H9 (cell line): ENCODE results near the gene ARFGEF2. TPM values are rescaled to one million over a fixed set of nuclear protein-coding genes. Genes with fewer than 3 reads are reported as not detected.

ENCODE experiments used
- DNase-seq: peaks from one replicate; pipeline ENCODE4 v3.0.0-alpha.2; 2017
- H2AFZ ChIP-seq: one replicate; pipeline ENCODE4 v1.6.1; 2013; ENCODE audit warnings: mild to moderate bottlenecking, low read length, control low read depth, moderate library complexity
- H2AK5ac ChIP-seq: 2 replicates; pipeline ENCODE4 v1.6.1; 2013; ENCODE audit warnings: low read length, control low read depth, mixed read lengths; ENCODE audit not compliant: insufficient read length
- H2BK120ac ChIP-seq: one replicate; pipeline ENCODE4 v1.6.1; 2013; ENCODE audit warnings: low read depth, mild to moderate bottlenecking, low read length, control low read depth, inconsistent platforms; ENCODE audit not compliant: poor library complexity, severe bottlenecking
- H2BK12ac ChIP-seq: 2 replicates; pipeline ENCODE4 v1.6.1; 2013; ENCODE audit warnings: low read length, control low read depth, mixed read lengths, low read depth; ENCODE audit not compliant: insufficient read length
- H2BK15ac ChIP-seq: 2 replicates; pipeline ENCODE4 v1.6.1; 2013; ENCODE audit warnings: low read depth, low read length, control low read depth
- H2BK20ac ChIP-seq: one replicate; pipeline ENCODE4 v1.6.1; 2013; ENCODE audit warnings: low read depth, mild to moderate bottlenecking, low read length, control low read depth, inconsistent platforms; ENCODE audit not compliant: poor library complexity, severe bottlenecking
- H2BK5ac ChIP-seq: 2 replicates; pipeline ENCODE4 v1.6.1; 2013; ENCODE audit warnings: low read length, control low read depth, mixed read lengths; ENCODE audit not compliant: insufficient read length
- H3K14ac ChIP-seq: 2 replicates; pipeline ENCODE4 v1.6.1; 2013; ENCODE audit warnings: low read length, control low read depth; ENCODE audit not compliant: insufficient read depth
- H3K18ac ChIP-seq: 2 replicates; pipeline ENCODE4 v1.6.1; 2013; ENCODE audit warnings: low read depth, mild to moderate bottlenecking, mixed read lengths, low read length, control low read depth; ENCODE audit not compliant: insufficient read length
- H3K23ac ChIP-seq: 2 replicates; pipeline ENCODE4 v1.6.1; 2013; ENCODE audit warnings: low read length, control low read depth, mixed read lengths, low read depth; ENCODE audit not compliant: insufficient read length
- H3K23me2 ChIP-seq: 2 replicates; pipeline ENCODE4 v1.6.1; 2013; ENCODE audit warnings: low read depth, mild to moderate bottlenecking, mixed read lengths, low read length, control low read depth; ENCODE audit not compliant: insufficient read length, poor library complexity, severe bottlenecking
- H3K27ac ChIP-seq: 2 replicates; pipeline ENCODE4 v1.5.1; 2013; ENCODE audit warnings: low read length, control low read depth, mixed read lengths, low read depth; ENCODE audit not compliant: insufficient read length
- H3K27me3 ChIP-seq: 2 replicates; pipeline ENCODE4 v1.6.1; 2013; ENCODE audit warnings: low read length, control low read depth, inconsistent platforms; ENCODE audit not compliant: insufficient read depth
- H3K4ac ChIP-seq: 2 replicates; pipeline ENCODE4 v1.6.1; 2013; ENCODE audit warnings: low read depth, mild to moderate bottlenecking, control low read depth, inconsistent platforms, low read length, moderate library complexity
- H3K4me1 ChIP-seq: 2 replicates; pipeline ENCODE4 v1.6.1; 2013; ENCODE audit warnings: low read length, control low read depth, inconsistent platforms; ENCODE audit not compliant: insufficient read depth
- H3K4me2 ChIP-seq: 2 replicates; pipeline ENCODE4 v1.6.1; 2013; ENCODE audit warnings: low read length, control low read depth, mixed read lengths; ENCODE audit not compliant: insufficient read length, insufficient read depth
- H3K56ac ChIP-seq: 2 replicates; pipeline ENCODE4 v1.6.1; 2013; ENCODE audit warnings: low read depth, mild to moderate bottlenecking, mixed read lengths, low read length, control low read depth; ENCODE audit not compliant: insufficient read length
- H3K79me1 ChIP-seq: 2 replicates; pipeline ENCODE4 v1.6.1; 2013; ENCODE audit warnings: low read depth, mild to moderate bottlenecking, moderate library complexity, low read length, control low read depth, inconsistent platforms; ENCODE audit not compliant: insufficient read depth, poor library complexity, severe bottlenecking
- H3K79me2 ChIP-seq: 2 replicates; pipeline ENCODE4 v1.6.1; 2013; ENCODE audit warnings: low read length, control low read depth, inconsistent platforms; ENCODE audit not compliant: insufficient read depth
- H3K9ac ChIP-seq: 2 replicates; pipeline ENCODE4 v1.6.1; 2013; ENCODE audit warnings: low read length, control low read depth, mixed read lengths; ENCODE audit not compliant: insufficient read length; ENCODE audit errors: extremely low read depth
- H3K9me3 ChIP-seq: one replicate; pipeline ENCODE4 v1.6.1; 2013; ENCODE audit warnings: low read depth, low read length, inconsistent platforms; ENCODE audit not compliant: control insufficient read depth
- H3T11ph ChIP-seq: one replicate; pipeline ENCODE4 v1.6.1; 2013; ENCODE audit warnings: mild to moderate bottlenecking, low read length, control low read depth, inconsistent platforms
- H4K20me1 ChIP-seq: one replicate; pipeline ENCODE4 v1.6.1; 2013; ENCODE audit not compliant: control insufficient read depth, insufficient read length, insufficient read depth
- H4K5ac ChIP-seq: 2 replicates; pipeline ENCODE4 v1.6.1; 2013; ENCODE audit warnings: low read depth, mild to moderate bottlenecking, mixed read lengths, low read length, control low read depth; ENCODE audit not compliant: insufficient read length
- H4K8ac ChIP-seq: replicated peaks from 2 replicates; pipeline ENCODE4 v1.6.1; 2013; ENCODE audit warnings: low read length, control low read depth, mixed read lengths, low read depth; ENCODE audit not compliant: insufficient read length
- H4K91ac ChIP-seq: 2 replicates; pipeline ENCODE4 v1.6.1; 2013; ENCODE audit warnings: low read depth, mild to moderate bottlenecking, moderate library complexity, mixed read lengths, low read length, control low read depth; ENCODE audit not compliant: insufficient read length
- H3K27ac Mint-ChIP-seq, 3 experiments: 2 replicates in 2 of 3; 3 replicates in 1 of 3; pipeline ENCODE4 v1.8.0; 2020 to 2021; ENCODE audit warnings: mixed read lengths in 3 of 3, mild to moderate bottlenecking in 1 of 3, moderate library complexity in 1 of 3
- H3K27me3 Mint-ChIP-seq: 2 replicates; pipeline ENCODE4 v1.8.0; 2021; ENCODE audit warnings: low read depth, mild to moderate bottlenecking, moderate library complexity, mixed read lengths
- H3K36me3 Mint-ChIP-seq, 3 experiments: 2 replicates in 2 of 3; 3 replicates in 1 of 3; pipeline ENCODE4 v1.8.0; 2020 to 2021; ENCODE audit warnings: low read depth in 3 of 3, mixed read lengths in 3 of 3; ENCODE audit not compliant: insufficient read depth in 1 of 3
- H3K4me1 Mint-ChIP-seq, 2 experiments: 2 replicates each; pipeline ENCODE4 v1.8.0; 2020; ENCODE audit warnings: mixed read lengths in 2 of 2
- H3K4me3 Mint-ChIP-seq, 2 experiments: 2 replicates in 1 of 2; 3 replicates in 1 of 2; pipeline ENCODE4 v1.8.0; 2020 to 2021; ENCODE audit warnings: mild to moderate bottlenecking in 2 of 2, mixed read lengths in 2 of 2, moderate library complexity in 1 of 2
- H3K9me3 Mint-ChIP-seq, 2 experiments: 2 replicates in 1 of 2; 3 replicates in 1 of 2; pipeline ENCODE4 v1.8.0; 2020; ENCODE audit warnings: mild to moderate bottlenecking in 2 of 2, mixed read lengths in 2 of 2, moderate library complexity in 1 of 2
- WGBS: extraction: QIAGEN DNeasy Blood & Tissue Kit; methylation state at CpG from one replicate; pipeline ENCODE4 v1.1.7; 2013; ENCODE audit warnings: missing lambda C conversion rate, low lambda C conversion rate, mixed read lengths; ENCODE audit not compliant: insufficient read length; ENCODE audit errors: extremely low coverage; 5-methylcytosine and 5-hydroxymethylcytosine counted together
- total RNA-seq: library from RNA; stranded (reverse); gene quantifications from 2 replicates; pipeline ENCODE4 v1.2.1, GENCODE V29; 2021
- TF ChIP-seq, protein P1 (sequence below): fragments of 200-600 bp; sonication (generic); conservative IDR thresholded peaks from 3 replicates; pipeline ENCODE4 v1.8.0; 2021; ENCODE audit warnings: antibody characterized with exemption, mild to moderate bottlenecking

Gene ARFGEF2
- total RNA-seq, 1 experiment from 2014 or later = 16.6 TPM

DNA sequence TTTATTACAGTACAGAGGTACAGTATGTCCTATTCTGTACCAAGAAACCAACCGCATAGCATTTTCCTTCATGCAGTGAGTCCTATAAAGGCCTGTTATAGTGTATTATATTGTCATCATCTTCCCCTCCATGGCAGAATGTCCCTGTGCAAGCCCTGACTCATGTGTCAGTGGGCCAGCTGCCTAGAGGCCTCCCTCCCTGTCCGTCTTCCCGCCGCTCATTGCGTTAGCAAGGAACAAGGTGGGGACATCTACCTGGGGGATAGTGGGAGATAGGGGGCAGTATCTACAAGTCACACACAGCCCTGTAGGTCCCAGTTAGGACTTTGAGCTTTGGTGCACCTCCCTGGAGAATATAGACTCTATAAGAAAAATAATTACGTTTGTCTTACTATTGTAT is 27.1 kb downstream of the ARFGEF2 start:
- Histone ChIP-seq H2BK15ac (no peak overlapping the region), H4K20me1 (no peaks in the 10 kb centered on the region), H4K5ac (no peak overlapping the region), H3K9me3 (no peaks in the 10 kb centered on the region), H4K91ac (no peak overlapping the region), H2BK120ac (no peak overlapping the region), H3K4me1 (no peaks in the 10 kb centered on the region), H3K23ac (no peak overlapping the region), H3K56ac (no peak overlapping the region), H3K79me2 (no peaks in the 10 kb centered on the region), H3T11ph (no peak overlapping the region), H2AK5ac (no peak overlapping the region), H4K8ac (no peak overlapping the region), H3K14ac (no peak overlapping the region), H2AFZ (no peak overlapping the region), H3K18ac (no peak overlapping the region), H3K27me3 (no peaks in the 10 kb centered on the region), H3K27ac (no peak overlapping the region), H2BK12ac (no peak overlapping the region), H3K23me2 (no peaks in the 10 kb centered on the region), H2BK20ac (no peak overlapping the region), H2BK5ac (no peak overlapping the region), H3K4me2 (no peak overlapping the region), H3K79me1 (no peaks in the 10 kb centered on the region), H3K9ac (no peak overlapping the region), H3K4ac (no peak overlapping the region)
- peaks cover 7 to 40% (median 20%) of the 10 kb centered on the region in 3 experiments; a peak in 6 of 7 replicates for H3K36me3 Mint-ChIP-seq
- no peaks in the 10 kb centered on the region for H3K9me3 Mint-ChIP-seq
- no CpG with 5 or more reads among the region's 6 CpGs for WGBS
- TF ChIP-seq, protein P1, sequence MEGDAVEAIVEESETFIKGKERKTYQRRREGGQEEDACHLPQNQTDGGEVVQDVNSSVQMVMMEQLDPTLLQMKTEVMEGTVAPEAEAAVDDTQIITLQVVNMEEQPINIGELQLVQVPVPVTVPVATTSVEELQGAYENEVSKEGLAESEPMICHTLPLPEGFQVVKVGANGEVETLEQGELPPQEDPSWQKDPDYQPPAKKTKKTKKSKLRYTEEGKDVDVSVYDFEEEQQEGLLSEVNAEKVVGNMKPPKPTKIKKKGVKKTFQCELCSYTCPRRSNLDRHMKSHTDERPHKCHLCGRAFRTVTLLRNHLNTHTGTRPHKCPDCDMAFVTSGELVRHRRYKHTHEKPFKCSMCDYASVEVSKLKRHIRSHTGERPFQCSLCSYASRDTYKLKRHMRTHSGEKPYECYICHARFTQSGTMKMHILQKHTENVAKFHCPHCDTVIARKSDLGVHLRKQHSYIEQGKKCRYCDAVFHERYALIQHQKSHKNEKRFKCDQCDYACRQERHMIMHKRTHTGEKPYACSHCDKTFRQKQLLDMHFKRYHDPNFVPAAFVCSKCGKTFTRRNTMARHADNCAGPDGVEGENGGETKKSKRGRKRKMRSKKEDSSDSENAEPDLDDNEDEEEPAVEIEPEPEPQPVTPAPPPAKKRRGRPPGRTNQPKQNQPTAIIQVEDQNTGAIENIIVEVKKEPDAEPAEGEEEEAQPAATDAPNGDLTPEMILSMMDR = no peak
- H3K27me3 Mint-ChIP-seq = no peaks in the 10 kb centered on the region
- no peak overlapping the region for H3K27ac Mint-ChIP-seq
- peak; percentile 35 for DNase-seq
- H3K4me3 Mint-ChIP-seq = no peak overlapping the region
- peaks cover 3 to 13% of the 10 kb centered on the region in 2 experiments; a peak in 1 of 4 replicates for H3K4me1 Mint-ChIP-seq
